ENCODE measurements around the gene ST8SIA4.

ST8SIA4 gene

DNA sequence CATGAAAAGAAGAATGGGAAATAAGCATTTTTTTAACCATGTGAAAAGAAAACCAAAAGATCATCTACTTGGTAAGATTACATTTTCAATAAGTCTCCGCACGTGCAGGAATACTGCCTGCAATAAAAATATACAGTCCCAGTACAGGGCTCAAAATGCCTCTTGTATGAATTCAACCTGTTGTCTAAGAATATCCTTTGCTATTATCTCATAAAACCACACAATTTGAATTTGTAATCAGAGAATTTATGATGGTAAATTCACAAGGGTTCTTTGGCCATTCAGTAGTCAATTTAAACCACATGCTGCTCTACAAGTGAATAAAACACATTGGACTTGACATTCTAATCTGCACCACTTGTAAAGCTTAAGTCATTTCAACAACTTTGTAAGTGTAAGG lies 46.6 kb downstream of the ST8SIA4 start:
- POLR2A ChIA-PET: no interaction called here
- CTCF ChIA-PET: no interaction called here
- no peak for DNase-seq (ENCODE audit: extremely low spot score)
- no peak for TF ChIP-seq LEF1 (IDR thresholded peaks at IDR 0.05; ENCODE audit: borderline replicate concordance)
- no peak for TF ChIP-seq NFRKB (IDR thresholded peaks at IDR 0.05)
- no peak for TF ChIP-seq TARDBP (IDR thresholded peaks at IDR 0.05)
- TF ChIP-seq BHLHE40 (IDR thresholded peaks at IDR 0.05; ENCODE audit: borderline replicate concordance): no peak
- no peak for TF ChIP-seq L3MBTL2 (conservative IDR thresholded peaks at IDR 0.05)

DNA sequence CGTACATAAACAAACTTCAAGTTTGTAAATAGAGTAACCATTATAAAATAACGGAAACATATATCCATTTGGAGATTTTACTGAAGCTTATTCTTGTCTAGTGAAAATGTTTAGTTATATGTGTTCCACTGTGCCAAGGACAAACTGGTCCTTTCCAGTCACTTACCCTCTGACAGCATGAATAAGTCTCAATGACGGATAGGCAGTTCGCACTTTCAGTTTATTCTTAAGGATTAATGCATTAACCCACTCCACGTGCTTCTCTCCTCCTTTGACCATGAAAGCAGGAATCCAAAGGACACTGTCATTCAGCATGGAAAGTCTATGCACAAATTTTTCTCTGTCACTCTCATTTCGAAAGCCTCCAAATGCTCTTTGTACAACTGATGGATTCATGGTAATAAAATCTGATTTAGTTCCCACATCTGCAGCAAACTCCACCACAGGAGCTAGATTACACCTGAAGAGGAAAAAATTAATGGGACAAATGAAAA lies 47.1 kb downstream of the ST8SIA4 start:
- ChIA-PET CTCF (no interaction called here), POLR2A (no interaction called here)
- DNase-seq (ENCODE audit: extremely low spot score): no peak
- TF ChIP-seq LEF1 (IDR thresholded peaks at IDR 0.05; ENCODE audit: borderline replicate concordance): no peak
- TF ChIP-seq ARNT (IDR thresholded peaks at IDR 0.05): no peak
- no peak for TF ChIP-seq NFRKB (IDR thresholded peaks at IDR 0.05)
- TF ChIP-seq TARDBP (IDR thresholded peaks at IDR 0.05): no peak

DNA sequence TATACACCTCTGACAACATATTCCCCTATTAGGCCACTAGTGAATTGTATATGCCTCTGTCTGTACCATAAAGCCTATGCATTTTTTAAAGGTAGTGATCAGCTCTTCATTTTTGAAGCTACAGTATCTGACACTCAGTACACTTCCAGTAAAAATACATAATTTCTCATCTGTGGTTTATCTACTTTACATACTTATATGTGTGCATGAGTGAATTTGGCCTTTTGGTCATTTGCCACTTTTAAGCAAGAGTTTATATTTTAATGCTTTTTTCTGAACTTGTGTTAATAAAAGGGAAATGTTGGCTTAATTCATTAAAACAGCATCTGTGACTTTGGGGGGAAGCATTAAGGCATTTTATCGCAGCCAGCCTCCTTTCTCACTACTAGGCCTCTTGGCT lies 47.8 kb downstream of the ST8SIA4 start:
- ChIA-PET CTCF (no interaction called here), POLR2A (no interaction called here)
- no peak for DNase-seq (ENCODE audit: extremely low spot score)
- TF ChIP-seq CTBP1 (IDR thresholded peaks at IDR 0.05; ENCODE audit: borderline replicate concordance) (no peak), SUZ12 (IDR thresholded peaks at IDR 0.05) (no peak)

GRCh38 chr5:100854591-100854990 lies 48.5 kb downstream of the ST8SIA4 start:
- CTCF ChIA-PET: no interaction called here
- POLR2A ChIA-PET: no interaction called here

DNA sequence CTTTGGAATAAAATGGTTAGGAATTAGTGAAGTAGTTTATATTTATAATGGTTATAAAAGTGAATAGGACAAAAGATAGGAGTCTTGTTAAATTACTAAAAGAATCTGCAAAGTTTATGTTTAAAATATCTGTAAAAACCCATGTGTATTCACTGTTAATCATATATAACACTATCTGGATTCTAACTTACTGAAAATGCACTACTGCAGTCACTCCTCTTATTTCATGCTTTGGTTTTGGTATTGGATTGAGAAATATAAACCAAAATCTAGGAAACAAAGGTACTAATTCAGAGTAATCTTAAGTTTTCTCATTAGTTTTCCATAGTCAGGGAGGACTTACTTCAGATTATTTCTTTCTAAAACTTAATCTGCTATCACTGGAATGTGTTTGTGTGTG lies 49.5 kb downstream of the ST8SIA4 start:
- ChIA-PET POLR2A (no interaction called here), CTCF (no interaction called here)
- no peak for DNase-seq (ENCODE audit: extremely low spot score)
- TF ChIP-seq TARDBP (IDR thresholded peaks at IDR 0.05): no peak
- no peak for TF ChIP-seq FOXK2 (IDR thresholded peaks at IDR 0.05)
- TF ChIP-seq FOXA1 (IDR thresholded peaks at IDR 0.05): no peak
- TF ChIP-seq SP1 (IDR thresholded peaks at IDR 0.05): no peak
- no peak for TF ChIP-seq BHLHE40 (IDR thresholded peaks at IDR 0.05; ENCODE audit: borderline replicate concordance)
- TF ChIP-seq, protein P1, sequence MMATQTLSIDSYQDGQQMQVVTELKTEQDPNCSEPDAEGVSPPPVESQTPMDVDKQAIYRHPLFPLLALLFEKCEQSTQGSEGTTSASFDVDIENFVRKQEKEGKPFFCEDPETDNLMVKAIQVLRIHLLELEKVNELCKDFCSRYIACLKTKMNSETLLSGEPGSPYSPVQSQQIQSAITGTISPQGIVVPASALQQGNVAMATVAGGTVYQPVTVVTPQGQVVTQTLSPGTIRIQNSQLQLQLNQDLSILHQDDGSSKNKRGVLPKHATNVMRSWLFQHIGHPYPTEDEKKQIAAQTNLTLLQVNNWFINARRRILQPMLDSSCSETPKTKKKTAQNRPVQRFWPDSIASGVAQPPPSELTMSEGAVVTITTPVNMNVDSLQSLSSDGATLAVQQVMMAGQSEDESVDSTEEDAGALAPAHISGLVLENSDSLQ (IDR thresholded peaks at IDR 0.05): no peak
- no peak for TF ChIP-seq ZNF384 (IDR thresholded peaks at IDR 0.05)
- no peak for TF ChIP-seq HDGF (IDR thresholded peaks at IDR 0.05; ENCODE audit: borderline replicate concordance)
- TF ChIP-seq ARNT (IDR thresholded peaks at IDR 0.05): no peak

More at GRCh38 chr5:100854591-100854990, 48.5 kb downstream of the ST8SIA4 start:
- no peak for DNase-seq (ENCODE audit: extremely low spot score)
- TF ChIP-seq L3MBTL2 (conservative IDR thresholded peaks at IDR 0.05) (no peak), LEF1 (IDR thresholded peaks at IDR 0.05; ENCODE audit: borderline replicate concordance) (no peak)

- no peak for TF ChIP-seq NFRKB (IDR thresholded peaks at IDR 0.05)
- TF ChIP-seq FOXM1 (IDR thresholded peaks at IDR 0.05; ENCODE audit: borderline replicate concordance): no peak
- TF ChIP-seq HDGF (IDR thresholded peaks at IDR 0.05; ENCODE audit: borderline replicate concordance): no peak
- no peak for TF ChIP-seq L3MBTL2 (conservative IDR thresholded peaks at IDR 0.05)
- TF ChIP-seq CTBP1 (IDR thresholded peaks at IDR 0.05; ENCODE audit: borderline replicate concordance): no peak
- ChIA-PET POLR2A (no interaction called here), CTCF (no interaction called here)
- no peak for DNase-seq (ENCODE audit: extremely low spot score)
Observed at GRCh38 chr5:100852988-100853449, 50.1 kb downstream of the ST8SIA4 start.

DNA sequence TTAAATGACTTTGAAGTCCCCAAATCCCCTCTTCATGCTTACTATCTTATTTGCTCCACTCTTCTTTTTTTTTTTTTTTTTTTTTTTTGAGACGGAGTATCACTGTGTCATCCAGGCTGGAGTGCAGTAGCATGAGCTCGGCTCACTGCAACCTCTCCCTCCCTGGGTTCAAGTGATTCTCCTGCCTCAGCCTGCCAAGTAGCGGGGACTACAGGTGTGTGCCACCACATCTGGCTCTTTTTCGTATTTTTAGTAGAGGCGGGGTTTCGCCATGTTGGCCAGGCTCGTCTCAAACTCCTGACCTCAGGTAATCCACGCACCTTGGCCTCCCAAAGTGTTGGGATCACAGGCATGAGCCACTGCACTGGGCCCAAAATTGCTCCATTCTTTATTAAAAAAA lies 51.0 kb downstream of the ST8SIA4 start:
- DNase-seq (ENCODE audit: extremely low spot score): no peak
- POLR2A ChIA-PET: no interaction called here
- CTCF ChIA-PET: no interaction called here
- TF ChIP-seq LEF1 (IDR thresholded peaks at IDR 0.05; ENCODE audit: borderline replicate concordance): no peak
- no peak for TF ChIP-seq FOXM1 (IDR thresholded peaks at IDR 0.05; ENCODE audit: borderline replicate concordance)
- TF ChIP-seq HDGF (IDR thresholded peaks at IDR 0.05; ENCODE audit: borderline replicate concordance): no peak
- TF ChIP-seq, protein P1 (IDR thresholded peaks at IDR 0.05): no peak
- no peak for TF ChIP-seq L3MBTL2 (conservative IDR thresholded peaks at IDR 0.05)
- no peak for TF ChIP-seq FOXK2 (IDR thresholded peaks at IDR 0.05)
- no peak for TF ChIP-seq TARDBP (IDR thresholded peaks at IDR 0.05)
- TF ChIP-seq ZNF384 (IDR thresholded peaks at IDR 0.05): no peak
- no peak for TF ChIP-seq ARNT (IDR thresholded peaks at IDR 0.05)
- TF ChIP-seq ELF4 (IDR thresholded peaks at IDR 0.05): no peak
- no peak for TF ChIP-seq NFRKB (IDR thresholded peaks at IDR 0.05)
- no peak for TF ChIP-seq FOXA1 (IDR thresholded peaks at IDR 0.05)
- TF ChIP-seq SUZ12 (IDR thresholded peaks at IDR 0.05): no peak
- TF ChIP-seq SP1 (IDR thresholded peaks at IDR 0.05): no peak
- TF ChIP-seq BHLHE40 (IDR thresholded peaks at IDR 0.05; ENCODE audit: borderline replicate concordance): no peak

GRCh38 chr5:100846772-100847171 lies 56.3 kb downstream of the ST8SIA4 start:
- ChIA-PET POLR2A (no interaction called here), CTCF (no interaction called here)
- no peak for DNase-seq (ENCODE audit: extremely low spot score)
- TF ChIP-seq HDGF (IDR thresholded peaks at IDR 0.05; ENCODE audit: borderline replicate concordance): no peak
- no peak for TF ChIP-seq SP1 (IDR thresholded peaks at IDR 0.05)
- TF ChIP-seq FOXA1 (IDR thresholded peaks at IDR 0.05): no peak
- no peak for TF ChIP-seq LEF1 (IDR thresholded peaks at IDR 0.05; ENCODE audit: borderline replicate concordance)
